HepG2 (cell line): ENCODE results near the gene TBC1D5. TPM values are rescaled to one million over a fixed set of nuclear protein-coding genes. Genes with fewer than 3 reads are reported as not detected.

Experiments used
- ATAC-seq: fragments of 200-7000 bp; cut with Tn5 transposase; 3 replicates; pipeline ENCODE4 v1.9.1; 2020; ENCODE audit warnings: mild to moderate bottlenecking, moderate library complexity
- BruUV-seq: library from RNA; stranded (reverse); fragments of 400-500 nt; replicated peaks from 2 replicates; lab custom pipeline; 2021; lab: Mats Ljungman, UMichigan
- CTCF ChIA-PET: fragments of 300-600 bp; formaldehyde crosslinking; extraction: SDS; loops from one replicate; lab custom pipeline; 2021; ENCODE audit warnings: low total read pairs, inconsistent platforms, low intra/inter-chr PET ratio; lab: Yijun Ruan, JAX
- POLR2A ChIA-PET: fragments of 350-600 bp; sonication (Branson Sonifier 250); formaldehyde crosslinking; loops from one replicate; lab custom pipeline; 2020; ENCODE audit warnings: antibody characterized with exemption, inconsistent platforms; lab: Yijun Ruan, JAX
- DNase-seq: peaks from one replicate; pipeline ENCODE4 v3.0.0-alpha.2; 2015; ENCODE audit warnings: low spot score
- FAIRE-seq: peaks from 3 replicates; lab custom pipeline; 2011; peaks lifted over from hg19 to GRCh38; lab: Jason Lieb, UNC
- H2AFZ ChIP-seq: one replicate; pipeline ENCODE4 v1.6.1; 2011; ENCODE audit warnings: low read length, inconsistent platforms
- H3K27ac ChIP-seq: fragments of 300-600 bp; 3 replicates; pipeline ENCODE4 v1.8.0; 2011; ENCODE audit warnings: mixed run types, mild to moderate bottlenecking, mixed read lengths, low read length, inconsistent platforms; ENCODE audit not compliant: insufficient read depth; ENCODE audit errors: extremely low read length
- H3K27me3 ChIP-seq, 2 experiments: fragments of 200-600 bp in 1 of 2; 2 replicates in 1 of 2; 3 replicates in 1 of 2; pipeline versions ENCODE4 v1.6.0 to v1.8.0; 2011; ENCODE audit warnings: low read length in 2 of 2, mild to moderate bottlenecking in 2 of 2, moderate library complexity in 2 of 2, inconsistent platforms in 1 of 2; ENCODE audit not compliant: insufficient read depth in 2 of 2, control insufficient read depth in 1 of 2
- H3K36me3 ChIP-seq, 2 experiments: fragments of 200-600 bp in 1 of 2; replicated peaks in 1 of 2; 2 replicates in 1 of 2; 3 replicates in 1 of 2; pipeline versions ENCODE4 v1.5.1 to v1.8.0; 2011; ENCODE audit warnings: low read length in 2 of 2, inconsistent platforms in 1 of 2; ENCODE audit not compliant: insufficient read depth in 2 of 2, control insufficient read depth in 1 of 2
- H3K4me1 ChIP-seq: 2 replicates; pipeline ENCODE4 v1.5.1; 2012; ENCODE audit warnings: low read length, inconsistent platforms; ENCODE audit not compliant: insufficient read depth
- H3K4me2 ChIP-seq: 2 replicates; pipeline ENCODE4 v1.6.0; 2011; ENCODE audit warnings: low read depth, low read length, inconsistent platforms
- H3K4me3 ChIP-seq, 3 experiments: fragments of 200-600 bp in 1 of 3; sonication (generic), shearing (Covaris generic) in 1 of 3; replicated peaks in 1 of 3; 2 replicates each; pipeline ENCODE4 v1.5.1; 2011 to 2016; ENCODE audit warnings: low read length in 3 of 3, inconsistent platforms in 2 of 3, low read depth in 2 of 3, mild to moderate bottlenecking in 2 of 3, control low read depth in 1 of 3, mixed read lengths in 1 of 3; ENCODE audit not compliant: insufficient read depth in 1 of 3
- H3K79me2 ChIP-seq: one replicate; pipeline ENCODE4 v1.6.1; 2011; ENCODE audit warnings: low read length, inconsistent platforms; ENCODE audit not compliant: insufficient read depth
- H3K9ac ChIP-seq: 2 replicates; pipeline ENCODE4 v1.6.0; 2011; ENCODE audit warnings: mild to moderate bottlenecking, low read depth, low read length, inconsistent platforms; ENCODE audit not compliant: insufficient read depth
- H3K9me3 ChIP-seq: 2 replicates; pipeline ENCODE4 v1.5.1; 2012; ENCODE audit warnings: mild to moderate bottlenecking, low read length
- H4K20me1 ChIP-seq: 2 replicates; pipeline ENCODE4 v1.6.0; 2011; ENCODE audit warnings: inconsistent platforms, mild to moderate bottlenecking, low read length, moderate library complexity; ENCODE audit not compliant: insufficient read depth
- AGO2 ChIP-seq: fragments of 200-400 bp; formaldehyde crosslinking; optimal IDR thresholded peaks from 2 replicates; pipeline ENCODE3; 2017; ENCODE audit warnings: mild to moderate bottlenecking, low read depth, low read length, moderate library complexity
- CHCHD3 ChIP-seq: sonication (generic); formaldehyde crosslinking; IDR thresholded peaks from 2 replicates; pipeline ENCODE4 v1.8.0; 2022; ENCODE audit warnings: mild to moderate bottlenecking, missing genetic modification reagents, moderate library complexity
- E2F1 ChIP-seq: sonication (generic); formaldehyde crosslinking; IDR thresholded peaks from 2 replicates; pipeline ENCODE4 v1.5.0; 2020; ENCODE audit warnings: missing genetic modification reagents
- ELK4 ChIP-seq: sonication (generic); formaldehyde crosslinking; IDR thresholded peaks from 2 replicates; pipeline ENCODE4 v1.9.0; 2021; ENCODE audit warnings: missing genetic modification reagents, borderline replicate concordance
- FOXA1 ChIP-seq, 2 experiments: fragments of 450-650 bp in 1 of 2; sonication (generic) in 1 of 2; formaldehyde crosslinking in 1 of 2; IDR thresholded peaks; 2 replicates each; pipeline versions ENCODE4 v1.4.0 to v1.6.1; 2016 to 2020; ENCODE audit warnings: missing genetic modification reagents in 1 of 2
- GTF3A ChIP-seq: sonication (generic); formaldehyde crosslinking; conservative IDR thresholded peaks from 2 replicates; pipeline ENCODE4 v1.4.0; 2020; ENCODE audit warnings: mild to moderate bottlenecking, missing genetic modification reagents
- HMGA1 ChIP-seq: sonication (generic); formaldehyde crosslinking; conservative IDR thresholded peaks from 2 replicates; pipeline ENCODE4 v1.4.0; 2020; ENCODE audit warnings: missing genetic modification reagents
- JUNB ChIP-seq: sonication (generic); formaldehyde crosslinking; IDR thresholded peaks from 2 replicates; pipeline ENCODE4 v1.8.0; 2022; ENCODE audit warnings: missing genetic modification reagents, mild to moderate bottlenecking, borderline replicate concordance
- LCORL ChIP-seq, 2 experiments: fragments of 450-650 bp in 1 of 2; sonication (generic) in 1 of 2; formaldehyde crosslinking in 1 of 2; IDR thresholded peaks; 2 replicates each; pipeline versions ENCODE4 v1.5.0 to v1.6.1; 2017 to 2020; ENCODE audit warnings: antibody characterized with exemption in 1 of 2, missing genetic modification reagents in 1 of 2
- PBX3 ChIP-seq: sonication (generic); formaldehyde crosslinking; IDR thresholded peaks from 2 replicates; pipeline ENCODE4 v1.8.1; 2023; ENCODE audit warnings: missing genetic modification reagents, inconsistent platforms, borderline replicate concordance
- PHB2 ChIP-seq: fragments of 450-650 bp; IDR thresholded peaks from 2 replicates; pipeline ENCODE4 v1.6.1; 2018; ENCODE audit not compliant: partially characterized antibody
- SP5 ChIP-seq: IDR thresholded peaks from 2 replicates; pipeline ENCODE4 v1.6.1; 2016; ENCODE audit warnings: low read depth, borderline replicate concordance
- TAF1 ChIP-seq: sonication (generic); formaldehyde crosslinking; IDR thresholded peaks from 2 replicates; pipeline ENCODE4 v1.4.0; 2020; ENCODE audit warnings: missing genetic modification reagents
- THAP11 ChIP-seq: IDR thresholded peaks from 2 replicates; pipeline ENCODE4 v1.6.1; 2016; ENCODE audit warnings: missing biosample characterization, missing genetic modification reagents
- ZBED4 ChIP-seq: sonication (generic); formaldehyde crosslinking; IDR thresholded peaks from 2 replicates; pipeline ENCODE4 v1.4.0; 2020; ENCODE audit warnings: missing genetic modification reagents, borderline replicate concordance
- ZEB1 ChIP-seq: IDR thresholded peaks from 2 replicates; pipeline ENCODE4 v1.6.1; 2012; ENCODE audit warnings: mild to moderate bottlenecking, low read depth, inconsistent platforms; ENCODE audit not compliant: insufficient replicate concordance
- ZNF501 ChIP-seq: sonication (generic); formaldehyde crosslinking; IDR thresholded peaks from 2 replicates; pipeline ENCODE4 v1.5.1; 2020; ENCODE audit warnings: mild to moderate bottlenecking, moderate library complexity, missing genetic modification reagents
- in situ Hi-C: cut with HindIII; loops from 2 replicates; pipeline ENCODE4 v1.10.0; 2017; ENCODE audit warnings: low pct_unique_long_range_greater_than_20kb; ENCODE audit not compliant: extremely low pct_ligation_motif_present
- intact Hi-C: fragments of 100-400 bp; cut with micrococcal nuclease; formaldehyde crosslinking; loops from one replicate; pipeline ENCODE4 v1.10.0; 2022; ENCODE audit not compliant: unreplicated experiment
- polyA plus RNA-seq, 8 experiments: library from polyadenylated mRNA; depleted of rRNA in 3 of 8; stranded (reverse) in 7 of 8; unstranded in 1 of 8; fragments of >200 nt; fragmentation: Illumina TruSeq in 4 of 8; extraction: Trizol in 4 of 8; gene quantifications; 2 replicates each; pipeline versions ENCODE4 v1.2.1 to v1.2.3, GENCODE V29; 2011 to 2016; ENCODE audit warnings: low read depth in 4 of 8, missing spikeins in 1 of 8, mixed read lengths in 1 of 8; ENCODE audit not compliant: insufficient read depth in 1 of 8
- total RNA-seq, 5 experiments: library from RNA; depleted of rRNA; stranded (reverse); fragments of >200 nt; fragmentation: Illumina TruSeq; extraction: Trizol; gene quantifications; 2 replicates each; pipeline ENCODE4 v1.2.3, GENCODE V29; 2016; ENCODE audit warnings: low read depth in 1 of 5

Gene TBC1D5
- total and polyA plus RNA-seq, 2 of the 13 experiments (the other 11 are each of a cell fraction or from before 2014, with no cell fraction given): 19.2 to 33.3 TPM

GRCh38 chr3:17136136-17136721 lies 606.2 kb downstream of the TBC1D5 start (continued):
- TF ChIP-seq ELK4 (CRISPR knock-in tag) (no peak), ZNF501 (CRISPR knock-in tag) (no peak), AGO2 (no peak), JUNB (CRISPR knock-in tag) (no peak), CHCHD3 (CRISPR knock-in tag) (no peak), E2F1 (CRISPR knock-in tag) (no peak), SP5 (CRISPR knock-in tag) (no peak), HMGA1 (CRISPR knock-in tag) (no peak), THAP11 (CRISPR knock-in tag) (no peak)

GRCh38 chr3:17135696-17136095 lies 606.7 kb downstream of the TBC1D5 start:
- no peaks in the 10 kb centered on the region for H3K79me2 ChIP-seq
- no peak overlapping the region for H3K4me3 ChIP-seq
- peaks cover 1 to 27% of the 10 kb centered on the region in 2 experiments; a peak in 2 of 5 replicates for H3K27me3 ChIP-seq
- no peak overlapping the region for H2AFZ ChIP-seq
- no peaks in the 10 kb centered on the region for H3K4me1 ChIP-seq
- DNase-seq (no peak), ATAC-seq (no peak), FAIRE-seq (no peak)
- no peak overlapping the region for H3K9ac ChIP-seq
- in situ Hi-C loops: no loop called here
- POLR2A ChIA-PET: no interaction called here
- CTCF ChIA-PET: no interaction called here
- no TSS peak for BruUV-seq
- H3K9me3 ChIP-seq: no peaks in the 10 kb centered on the region
- intact Hi-C loops: no loop called here
- H3K36me3 ChIP-seq: no peaks in the 10 kb centered on the region
- H3K4me2 ChIP-seq: no peak overlapping the region
- H4K20me1 ChIP-seq: no peaks in the 10 kb centered on the region
- no peak overlapping the region for H3K27ac ChIP-seq
- TF ChIP-seq ZEB1 (no peak), ZBED4 (CRISPR knock-in tag) (no peak), LCORL (IDR thresholded peaks at IDR 0.05) (no peak), LCORL (CRISPR knock-in tag; IDR thresholded peaks at IDR 0.05) (no peak), GTF3A (CRISPR knock-in tag) (no peak), PBX3 (no peak), FOXA1 (IDR thresholded peaks at IDR 0.05) (no peak), FOXA1 (CRISPR knock-in tag; IDR thresholded peaks at IDR 0.05) (no peak), PHB2 (no peak), TAF1 (CRISPR knock-in tag) (no peak)
